Caco-2 (cell line): Measurements from ENCODE around the gene ZC3H18. TPM values are rescaled to one million over a fixed set of nuclear protein-coding genes. Genes with fewer than 3 reads are reported as not detected.

Source experiments
- BruUV-seq: library from RNA; stranded (reverse); fragments of 400-500 nt; replicated peaks from 2 replicates; lab custom pipeline; 2021; lab: Mats Ljungman, UMichigan
- CTCF ChIA-PET: fragments of 300-600 bp; sonication (Branson Sonifier 250); formaldehyde crosslinking; loops from one replicate; lab custom pipeline; 2022; ENCODE audit warnings: antibody characterized with exemption; lab: Charles Lee
- POLR2A ChIA-PET: fragments of 300-600 bp; sonication (Branson Sonifier 250); formaldehyde crosslinking; loops from one replicate; lab custom pipeline; 2022; ENCODE audit warnings: antibody characterized with exemption; lab: Charles Lee
- DNase-seq, 2 experiments: peaks; one replicate each; pipeline versions ENCODE4 v3.0.0 to v3.0.0-alpha.2; 2020 to 2022
- H3K27me3 ChIP-seq: replicated peaks from 2 replicates; pipeline ENCODE4 v1.6.0; 2011; ENCODE audit warnings: low read length; ENCODE audit not compliant: control insufficient read depth, insufficient read depth
- H3K36me3 ChIP-seq: 2 replicates; pipeline ENCODE4 v1.5.1; 2011; ENCODE audit warnings: low read length; ENCODE audit not compliant: control insufficient read depth, insufficient read depth
- H3K4me1 ChIP-seq: fragments of 250-450 bp; sonication (Bioruptor Pico); 2 replicates; pipeline ENCODE4 v1.5.1; 2020; ENCODE audit warnings: mild to moderate bottlenecking
- H3K4me3 ChIP-seq: 2 replicates; pipeline ENCODE4 v1.5.1; 2011; ENCODE audit warnings: low read depth, mild to moderate bottlenecking, control low read depth, low read length
- H3K9me3 ChIP-seq: fragments of 250-450 bp; sonication (Bioruptor Pico); 2 replicates; pipeline ENCODE4 v1.5.1; 2020; ENCODE audit warnings: mild to moderate bottlenecking, moderate library complexity
- H3K27ac Mint-ChIP-seq: one replicate; pipeline ENCODE4 v1.8.0; 2022; ENCODE audit warnings: mixed read lengths; ENCODE audit not compliant: unreplicated experiment
- H3K27me3 Mint-ChIP-seq: one replicate; pipeline ENCODE4 v1.8.0; 2022; ENCODE audit warnings: mixed read lengths; ENCODE audit not compliant: insufficient read depth, unreplicated experiment
- H3K36me3 Mint-ChIP-seq: one replicate; pipeline ENCODE4 v1.8.0; 2022; ENCODE audit warnings: mild to moderate bottlenecking, mixed read lengths; ENCODE audit not compliant: insufficient read depth, unreplicated experiment
- H3K4me1 Mint-ChIP-seq: one replicate; pipeline ENCODE4 v1.8.0; 2022; ENCODE audit warnings: low read depth, mixed read lengths; ENCODE audit not compliant: unreplicated experiment
- H3K4me3 Mint-ChIP-seq: one replicate; pipeline ENCODE4 v1.8.0; 2022; ENCODE audit warnings: mild to moderate bottlenecking, moderate library complexity, mixed read lengths; ENCODE audit not compliant: unreplicated experiment
- H3K9me3 Mint-ChIP-seq: one replicate; pipeline ENCODE4 v1.8.0; 2022; ENCODE audit warnings: mixed read lengths; ENCODE audit not compliant: unreplicated experiment
- intact Hi-C: fragments of 100-400 bp; cut with micrococcal nuclease; formaldehyde crosslinking; loops from one replicate; pipeline ENCODE4 v1.10.0; 2022; ENCODE audit not compliant: unreplicated experiment
- total RNA-seq: library from RNA; stranded (reverse); gene quantifications from 2 replicates; pipeline ENCODE4 v1.2.3, GENCODE V29; 2022
- TF ChIP-seq, protein P1 (sequence below), 2 experiments: fragments of 200-600 bp in 1 of 2; IDR thresholded peaks; 1 replicate in 1 of 2; 2 replicates in 1 of 2; pipeline versions ENCODE4 v1.5.1 to v1.8.0; 2011 to 2022; ENCODE audit warnings: antibody characterized with exemption in 1 of 2, control low read depth in 1 of 2, inconsistent platforms in 1 of 2, low read depth in 1 of 2, low read length in 1 of 2, mild to moderate bottlenecking in 1 of 2, moderate library complexity in 1 of 2; ENCODE audit not compliant: insufficient read depth in 1 of 2, severe bottlenecking in 1 of 2, unreplicated experiment in 1 of 2

The ZC3H18 gene
- total RNA-seq, 1 experiment from 2014 or later: 82.0 TPM

DNA sequence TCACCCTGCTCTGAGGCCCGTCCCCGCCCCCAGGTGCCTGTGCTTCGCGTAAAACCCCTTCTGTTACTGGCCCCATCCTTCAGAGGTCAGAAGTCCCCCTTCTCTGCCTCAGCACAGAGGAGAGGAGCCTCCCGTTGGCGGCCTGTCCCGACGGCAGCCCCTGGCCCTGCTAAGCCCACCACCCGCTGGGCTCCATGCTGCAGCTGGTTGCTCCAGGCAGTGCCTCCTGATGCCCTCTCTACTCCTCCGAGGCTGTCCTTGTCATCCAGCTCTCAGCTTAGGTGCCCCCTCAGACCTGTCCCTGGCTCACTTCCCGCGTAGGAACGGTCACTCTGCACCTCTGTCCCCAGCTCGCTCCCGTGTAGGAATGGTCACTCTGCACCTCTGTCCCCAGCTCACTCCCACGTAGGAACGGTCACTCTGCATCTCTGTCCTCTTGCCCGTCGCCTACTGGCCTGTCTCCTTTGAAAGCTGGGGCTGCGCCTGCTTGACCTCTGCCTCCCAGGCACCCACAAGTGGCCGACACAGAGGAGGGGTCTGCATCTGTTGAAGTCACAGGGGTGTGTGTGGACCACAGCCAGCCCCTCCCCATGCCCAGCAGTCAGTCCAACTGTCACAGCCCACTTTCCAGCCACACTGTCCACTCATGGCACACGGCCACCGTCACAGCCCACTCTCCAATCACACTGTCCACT is 31.7 kb upstream of the ZC3H18 start:
- intact Hi-C loops: no loop called here
- Mint-ChIP-seq H3K4me3 (no peak overlapping the region), H3K9me3 (peaks cover 6% of the 10 kb centered on the region), H3K4me1 (no peaks in the 10 kb centered on the region), H3K27me3 (no peaks in the 10 kb centered on the region), H3K36me3 (peaks cover 39% of the 10 kb centered on the region), H3K27ac (no peak overlapping the region)
- no peak for DNase-seq
- Histone ChIP-seq H3K36me3 (no peaks in the 10 kb centered on the region; the same call in 1 of the 2 replicates), H3K27me3 (no peaks in the 10 kb centered on the region; the same call in 1 of the 2 replicates), H3K4me3 (no peak overlapping the region), H3K9me3 (peaks cover 16% of the 10 kb centered on the region), H3K4me1 (0 out of 2 replicates have a peak, but pooled peaks cover 3% of the 10 kb centered on the region)
- POLR2A ChIA-PET: no interaction called here
- TF ChIP-seq, protein P1, sequence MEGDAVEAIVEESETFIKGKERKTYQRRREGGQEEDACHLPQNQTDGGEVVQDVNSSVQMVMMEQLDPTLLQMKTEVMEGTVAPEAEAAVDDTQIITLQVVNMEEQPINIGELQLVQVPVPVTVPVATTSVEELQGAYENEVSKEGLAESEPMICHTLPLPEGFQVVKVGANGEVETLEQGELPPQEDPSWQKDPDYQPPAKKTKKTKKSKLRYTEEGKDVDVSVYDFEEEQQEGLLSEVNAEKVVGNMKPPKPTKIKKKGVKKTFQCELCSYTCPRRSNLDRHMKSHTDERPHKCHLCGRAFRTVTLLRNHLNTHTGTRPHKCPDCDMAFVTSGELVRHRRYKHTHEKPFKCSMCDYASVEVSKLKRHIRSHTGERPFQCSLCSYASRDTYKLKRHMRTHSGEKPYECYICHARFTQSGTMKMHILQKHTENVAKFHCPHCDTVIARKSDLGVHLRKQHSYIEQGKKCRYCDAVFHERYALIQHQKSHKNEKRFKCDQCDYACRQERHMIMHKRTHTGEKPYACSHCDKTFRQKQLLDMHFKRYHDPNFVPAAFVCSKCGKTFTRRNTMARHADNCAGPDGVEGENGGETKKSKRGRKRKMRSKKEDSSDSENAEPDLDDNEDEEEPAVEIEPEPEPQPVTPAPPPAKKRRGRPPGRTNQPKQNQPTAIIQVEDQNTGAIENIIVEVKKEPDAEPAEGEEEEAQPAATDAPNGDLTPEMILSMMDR (IDR thresholded peaks at IDR 0.05; ENCODE audit: insufficient read depth in 1 of 2, low read depth in 1 of 2, low read length in 1 of 2, severe bottlenecking in 1 of 2, unreplicated experiment in 1 of 2): no peak
- CTCF ChIA-PET: interaction anchor here (0.5 to 1.7 kb wide), 3 partner anchors 22 to 92 kb away, joined by 5 to 7 read pairs (median 5); no protein-coding TSS in a partner anchor
- BruUV-seq: no TSS peak

DNA sequence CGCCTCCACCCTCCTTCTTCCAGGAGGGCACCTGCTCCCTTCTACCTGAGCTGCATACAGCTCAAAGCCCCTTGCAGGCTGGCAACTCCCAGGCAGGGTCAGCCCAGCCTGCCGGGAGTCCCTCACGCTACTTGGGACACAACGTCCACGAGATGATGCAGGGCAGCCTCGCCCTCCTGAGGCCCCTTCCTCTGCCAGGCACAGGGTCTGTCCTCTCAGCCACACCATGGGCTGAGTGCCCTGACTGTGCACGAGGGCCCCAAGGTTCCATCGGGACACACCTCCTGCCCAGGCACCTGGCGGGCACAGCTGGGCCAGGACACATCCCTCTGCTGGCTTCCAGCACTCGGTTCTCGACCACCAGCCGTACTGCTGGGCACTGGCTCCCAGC is 30.9 kb upstream of the ZC3H18 start:
- Mint-ChIP-seq H3K36me3 (peaks cover 42% of the 10 kb centered on the region), H3K27ac (no peak overlapping the region), H3K4me3 (no peak overlapping the region), H3K9me3 (peaks cover 12% of the 10 kb centered on the region), H3K4me1 (no peaks in the 10 kb centered on the region), H3K27me3 (no peaks in the 10 kb centered on the region)
- Histone ChIP-seq H3K27me3 (no peaks in the 10 kb centered on the region; the same call in 1 of the 2 replicates), H3K4me3 (no peak overlapping the region), H3K4me1 (0 out of 2 replicates have a peak, but pooled peaks cover 3% of the 10 kb centered on the region), H3K36me3 (no peaks in the 10 kb centered on the region; the same call in 1 of the 2 replicates), H3K9me3 (peaks cover 21% of the 10 kb centered on the region)
- CTCF ChIA-PET: interaction anchor here (1.7 kb wide), 1 partner anchor 30 kb away, joined by 5 read pairs; no protein-coding TSS in a partner anchor
- TF ChIP-seq, protein P1 (IDR thresholded peaks at IDR 0.05; ENCODE audit: insufficient read depth in 1 of 2, low read depth in 1 of 2, low read length in 1 of 2, severe bottlenecking in 1 of 2, unreplicated experiment in 1 of 2): no peak
- intact Hi-C loops: no loop called here
- DNase-seq: no peak
- no TSS peak for BruUV-seq
- POLR2A ChIA-PET: no interaction called here

DNA sequence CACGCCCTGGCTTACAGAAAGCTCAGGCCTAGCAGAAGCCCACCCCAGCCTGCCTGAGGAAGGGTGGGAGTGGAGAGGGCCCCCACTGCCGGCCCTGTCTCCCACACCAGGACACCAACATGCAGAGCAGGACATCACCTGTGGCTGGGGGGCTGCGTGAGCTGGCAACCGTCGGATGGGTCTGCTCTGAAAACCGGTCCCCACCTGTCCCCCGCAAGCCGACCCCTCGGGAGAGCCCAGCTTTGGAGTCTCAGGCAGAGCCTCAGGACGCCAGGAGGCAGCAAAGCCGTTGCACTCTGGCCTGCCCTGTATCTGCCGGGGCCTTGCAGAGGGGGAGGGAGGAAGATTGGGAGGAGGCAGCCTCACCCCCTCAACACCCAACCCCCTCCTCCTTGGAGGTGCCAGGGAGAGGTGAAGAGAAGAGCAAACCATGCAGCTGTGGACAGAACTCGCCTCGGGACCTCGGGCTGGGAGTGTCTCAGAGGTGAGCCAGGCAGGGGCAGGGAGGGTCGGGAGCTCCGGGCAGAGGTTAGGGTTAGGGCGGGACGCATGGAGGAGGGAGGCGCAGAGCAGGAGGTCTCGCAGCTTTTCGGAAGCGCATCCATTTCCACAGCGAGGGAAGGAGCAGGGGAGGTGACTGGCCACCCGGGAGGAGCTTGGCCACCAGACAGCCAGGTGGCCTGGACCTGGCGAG is 30.4 kb upstream of the ZC3H18 start:
- intact Hi-C loops: no loop called here
- H3K4me3 ChIP-seq: no peak overlapping the region
- H3K27me3 ChIP-seq: no peaks in the 10 kb centered on the region; the same call in 1 of the 2 replicates
- Mint-ChIP-seq H3K4me3 (no peak overlapping the region), H3K27me3 (no peaks in the 10 kb centered on the region), H3K27ac (no peak overlapping the region), H3K4me1 (no peaks in the 10 kb centered on the region), H3K9me3 (peaks cover 12% of the 10 kb centered on the region), H3K36me3 (peaks cover 40% of the 10 kb centered on the region)
- TF ChIP-seq, protein P1 (IDR thresholded peaks at IDR 0.05; ENCODE audit: insufficient read depth in 1 of 2, low read depth in 1 of 2, low read length in 1 of 2, severe bottlenecking in 1 of 2, unreplicated experiment in 1 of 2): no peak
- BruUV-seq: no TSS peak
- ChIA-PET CTCF (interaction anchor here (1.7 kb wide), 1 partner anchor 31 kb away, joined by 5 read pairs; no protein-coding TSS in a partner anchor), POLR2A (no interaction called here)
- no peak for DNase-seq
- peaks cover 26% of the 10 kb centered on the region for H3K9me3 ChIP-seq
- H3K4me1 ChIP-seq: 0 out of 2 replicates have a peak, but pooled peaks cover 3% of the 10 kb centered on the region
- no peaks in the 10 kb centered on the region; the same call in 1 of the 2 replicates for H3K36me3 ChIP-seq
